DMS153 treated with DMSO at 0.1 percent for 48 hours (cell line): ENCODE measurements around the gene ABCG4.
"Not testable (repeated sequence)": the region's sequence is repeated elsewhere in the genome, so short reads cannot be mapped to it uniquely, and the experiment has no call there.

ENCODE experiments used
- DNase-seq: peaks from one replicate; lab custom pipeline; 2025; ENCODE audit not compliant: unreplicated experiment; lab: John Stamatoyannopoulos, UW

Gene ABCG4

DNA sequence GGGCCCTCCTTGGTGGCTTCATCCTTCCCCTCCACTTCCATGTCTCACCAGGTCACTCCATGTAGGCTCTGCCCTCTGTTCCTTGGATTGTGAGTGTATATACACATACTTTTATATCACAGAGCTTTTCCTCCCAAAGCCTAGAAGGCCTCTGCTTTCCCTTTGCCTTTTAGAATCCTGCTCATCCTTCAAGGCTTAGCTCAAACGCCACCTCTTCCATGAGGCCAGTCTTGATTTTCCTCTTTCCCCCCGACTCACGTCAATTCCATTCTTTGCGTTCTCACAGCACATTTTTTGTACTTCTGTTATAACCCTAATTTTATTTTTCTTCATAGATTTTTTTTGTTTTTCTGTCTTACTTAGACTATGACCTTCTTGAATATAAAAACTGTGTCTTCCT is 3.8 kb downstream of the ABCG4 start:
- no peak for DNase-seq

DNA sequence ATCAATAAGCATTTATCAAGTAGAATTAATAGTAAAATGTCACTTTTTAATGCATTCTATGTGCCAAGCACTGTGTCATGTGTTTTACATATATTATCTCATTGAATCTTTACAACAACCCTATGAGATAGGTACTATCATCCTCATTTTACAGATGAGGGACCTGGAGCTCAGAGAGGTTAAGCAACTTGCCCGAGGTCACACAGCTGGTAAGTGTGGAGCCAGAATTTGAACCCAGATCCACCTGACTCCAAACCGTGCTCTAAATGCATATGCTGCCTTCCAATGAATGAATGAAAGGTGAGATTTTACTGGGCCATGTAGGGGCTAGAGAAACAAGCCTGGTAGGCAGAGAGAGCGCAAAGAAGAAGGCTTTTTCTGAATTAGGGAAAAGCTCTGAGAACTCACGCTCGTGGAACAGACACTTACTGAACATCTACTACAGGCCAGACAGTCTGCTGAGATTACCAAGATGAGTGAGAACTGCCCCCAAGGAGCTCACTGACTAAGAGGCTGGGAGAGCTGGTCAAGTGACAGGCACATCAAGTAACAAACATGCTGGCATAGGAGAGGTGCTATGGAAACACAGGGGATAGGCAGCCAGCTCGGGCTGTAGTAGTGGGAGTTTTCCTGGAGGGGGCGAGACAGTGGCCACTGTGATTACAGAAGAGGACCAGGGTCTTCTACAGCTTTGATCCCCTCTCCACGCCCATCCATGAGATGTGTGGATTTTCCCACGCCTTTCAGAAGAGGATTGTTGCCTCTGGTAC is 4.4 kb downstream of the ABCG4 start:
- no peak for DNase-seq

DNA sequence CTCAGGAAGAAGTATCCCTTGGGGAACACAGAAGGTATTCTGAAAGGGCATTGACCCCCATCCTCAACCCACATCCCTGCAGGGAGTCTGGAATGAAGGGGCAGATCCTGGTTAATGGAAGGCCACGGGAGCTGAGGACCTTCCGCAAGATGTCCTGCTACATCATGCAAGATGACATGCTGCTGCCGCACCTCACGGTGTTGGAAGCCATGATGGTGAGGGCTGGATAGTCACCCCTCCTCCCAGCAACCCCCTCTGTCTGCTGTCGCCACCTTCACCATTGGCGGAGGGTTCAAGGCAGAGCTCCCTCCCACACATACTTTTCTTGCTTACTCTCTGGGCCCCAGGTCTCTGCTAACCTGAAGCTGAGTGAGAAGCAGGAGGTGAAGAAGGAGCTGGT is 5.3 kb downstream of the ABCG4 start:
- no peak for DNase-seq

DNA sequence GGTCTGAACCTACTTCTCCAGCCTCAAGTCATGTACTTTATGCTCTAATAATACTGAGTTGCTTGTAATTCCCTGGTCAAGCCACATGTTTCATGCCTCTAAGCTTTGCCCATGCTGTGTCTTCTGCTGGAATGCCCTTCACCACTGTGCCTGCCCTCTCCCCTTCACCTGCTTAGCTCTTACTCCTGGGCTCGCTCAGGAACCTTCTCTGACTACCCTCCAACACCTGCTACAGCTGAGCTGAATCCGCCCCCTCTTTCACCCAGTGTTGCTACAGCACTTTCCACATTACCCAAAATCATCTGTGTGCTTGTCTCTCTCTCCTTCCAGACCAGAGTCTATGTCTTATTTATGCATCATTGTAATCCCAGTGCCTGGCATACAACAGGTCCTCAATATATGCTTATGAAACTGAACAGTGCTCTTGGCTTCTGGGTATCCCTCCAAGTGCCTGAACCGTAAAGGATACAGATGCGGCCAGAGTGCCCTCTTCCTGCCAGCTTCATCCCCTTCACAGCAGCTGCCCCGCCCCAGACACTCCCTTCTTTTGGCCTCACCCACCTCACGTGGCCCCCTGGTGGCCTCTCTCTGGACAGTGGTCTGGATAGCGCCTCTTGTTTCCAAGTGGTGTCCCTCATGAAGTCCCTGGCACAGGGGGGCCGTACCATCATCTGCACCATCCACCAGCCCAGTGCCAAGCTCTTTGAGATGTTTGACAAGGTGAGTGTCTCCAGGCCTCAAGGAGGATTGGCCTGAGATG is 7.1 kb downstream of the ABCG4 start:
- no peak for DNase-seq

DNA sequence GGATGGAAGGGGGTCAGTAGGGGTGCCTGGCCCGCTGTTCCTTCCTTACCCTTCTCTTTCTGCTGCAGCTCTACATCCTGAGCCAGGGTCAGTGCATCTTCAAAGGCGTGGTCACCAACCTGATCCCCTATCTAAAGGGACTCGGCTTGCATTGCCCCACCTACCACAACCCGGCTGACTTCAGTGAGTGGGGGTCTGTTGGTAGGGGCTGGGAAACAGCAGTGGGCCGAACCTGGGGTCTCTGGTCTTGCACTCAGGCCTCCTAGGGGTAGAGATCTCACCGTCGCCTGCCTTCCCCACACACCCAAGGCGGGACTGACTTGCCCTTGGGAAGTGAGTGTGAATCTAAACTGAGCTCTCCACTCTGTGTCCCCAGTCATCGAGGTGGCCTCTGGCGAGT is 7.6 kb downstream of the ABCG4 start:
- DNase-seq = no peak

DNA sequence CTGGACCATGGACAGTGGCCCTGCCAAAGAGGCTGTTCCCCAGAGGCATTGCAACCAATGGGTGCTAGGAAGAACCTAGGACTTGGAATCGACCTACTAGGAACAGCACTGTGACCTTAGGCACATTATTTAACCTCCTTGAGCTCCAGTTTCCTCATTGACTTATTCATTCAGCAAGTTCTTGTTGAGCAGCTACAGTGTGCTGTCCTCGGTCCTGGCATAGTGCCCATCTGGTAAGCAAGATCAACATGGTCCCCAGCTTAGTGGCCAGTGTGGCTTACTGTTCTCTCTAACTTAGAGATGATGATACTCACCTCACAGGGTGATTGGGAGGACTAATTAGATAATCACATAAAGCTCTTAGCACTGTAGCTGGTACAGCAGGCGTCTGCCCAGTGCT is 8.2 kb downstream of the ABCG4 start:
- DNase-seq = no peak

DNA sequence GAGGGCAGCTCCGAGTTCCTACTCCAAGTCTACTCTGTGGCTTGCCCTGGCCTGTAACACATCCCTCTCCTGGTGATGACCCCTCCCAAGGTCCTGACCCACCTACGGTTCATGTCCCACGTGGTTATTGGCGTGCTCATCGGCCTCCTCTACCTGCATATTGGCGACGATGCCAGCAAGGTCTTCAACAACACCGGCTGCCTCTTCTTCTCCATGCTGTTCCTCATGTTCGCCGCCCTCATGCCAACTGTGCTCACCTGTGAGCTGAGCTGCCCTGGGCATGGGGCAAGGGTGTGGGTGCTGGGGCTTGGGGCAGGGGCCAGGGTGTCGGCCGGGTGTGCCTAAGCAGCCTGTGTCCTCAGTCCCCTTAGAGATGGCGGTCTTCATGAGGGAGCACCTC is 9.6 kb downstream of the ABCG4 start:
- DNase-seq = no peak

DNA sequence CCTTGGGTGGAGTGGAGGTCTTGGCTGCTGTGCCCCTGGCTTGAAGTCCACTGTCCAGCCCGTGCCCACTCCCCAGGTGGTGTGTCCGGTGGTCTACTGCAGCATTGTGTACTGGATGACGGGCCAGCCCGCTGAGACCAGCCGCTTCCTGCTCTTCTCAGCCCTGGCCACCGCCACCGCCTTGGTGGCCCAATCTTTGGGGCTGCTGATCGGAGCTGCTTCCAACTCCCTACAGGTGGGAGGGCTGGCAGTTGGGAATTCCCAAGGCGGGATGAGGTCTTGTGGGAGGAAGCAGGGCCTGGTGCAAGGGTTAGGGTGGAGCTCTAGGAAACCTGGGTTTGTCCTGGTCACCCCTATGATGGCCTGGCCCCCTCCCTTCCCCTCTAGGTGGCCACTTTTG is 11.3 kb downstream of the ABCG4 start:
- no peak for DNase-seq

DNA sequence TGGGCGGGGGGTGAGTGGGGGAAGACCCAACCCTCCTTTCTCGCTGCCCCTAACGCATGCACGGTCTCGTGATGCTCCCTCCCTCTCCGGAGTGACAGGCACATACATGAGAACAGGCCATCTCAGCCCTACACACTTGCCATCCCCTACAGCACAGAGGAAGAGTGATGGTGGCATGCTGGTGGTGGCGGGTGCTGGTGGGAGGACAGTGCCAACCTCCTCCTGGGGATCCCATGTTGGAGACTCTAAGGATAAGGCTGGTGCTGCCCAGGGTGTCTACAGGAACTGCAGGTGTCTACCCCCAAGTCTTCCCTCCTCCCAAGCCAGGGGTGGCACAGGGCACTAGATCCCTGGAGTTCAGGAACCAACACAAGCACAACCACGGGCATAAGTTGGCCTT is 13.0 kb downstream of the ABCG4 start:
- DNase-seq = no peak

DNA sequence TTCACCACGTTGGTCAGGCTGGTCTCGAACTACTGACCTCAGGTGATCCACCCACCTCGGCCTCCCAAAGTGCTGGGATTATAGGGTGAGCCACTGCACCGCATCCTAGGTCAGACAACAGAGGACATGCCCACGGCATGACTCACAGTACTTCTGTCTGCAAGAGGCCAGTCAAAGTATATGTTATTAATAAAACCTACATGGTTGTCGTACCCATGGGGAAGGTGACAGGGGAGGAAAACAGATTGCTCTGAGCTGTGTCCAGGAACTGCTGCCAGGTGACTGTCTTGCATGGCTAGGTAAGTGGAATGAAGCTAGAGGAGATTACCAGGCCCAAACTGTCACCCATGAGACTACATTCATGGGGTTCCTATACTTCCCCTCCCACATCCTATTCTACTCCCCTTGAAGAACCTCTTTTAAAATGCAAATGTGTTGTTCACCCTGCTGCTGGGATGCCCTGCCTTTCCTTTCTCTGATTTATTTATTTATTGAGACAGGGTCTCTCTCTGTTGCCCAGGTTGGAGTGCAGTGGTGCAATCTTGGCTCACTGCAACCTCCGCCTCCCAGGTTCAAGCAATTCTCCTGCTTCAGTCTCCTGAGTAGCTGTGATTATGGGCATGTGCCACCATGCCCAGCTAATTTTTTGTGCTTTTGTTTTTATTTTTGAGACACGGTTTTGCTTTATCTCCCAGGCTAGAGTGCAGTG is 17.7 kb downstream of the ABCG4 start:
- no peak for DNase-seq

DNA sequence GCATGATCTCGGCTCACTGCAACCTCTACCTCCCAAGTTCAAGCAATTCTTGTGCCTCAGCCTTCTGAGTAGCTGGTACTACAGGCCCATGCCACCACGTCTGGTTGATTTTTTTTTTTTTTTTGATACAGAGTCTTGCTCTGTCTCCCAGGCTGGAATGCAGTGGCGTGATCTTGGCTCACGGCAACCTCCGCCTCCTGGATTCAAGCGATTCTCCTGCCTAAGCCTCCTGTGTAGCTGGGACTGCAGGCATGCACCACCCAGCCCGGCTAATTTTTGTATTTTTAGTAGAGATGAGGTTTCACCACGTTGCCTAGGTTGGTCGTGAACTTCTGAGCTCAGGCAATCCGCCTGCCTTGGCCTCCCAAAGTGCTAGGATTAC is 18.2 kb downstream of the ABCG4 start:
- not testable (repeated sequence) for DNase-seq

DNA sequence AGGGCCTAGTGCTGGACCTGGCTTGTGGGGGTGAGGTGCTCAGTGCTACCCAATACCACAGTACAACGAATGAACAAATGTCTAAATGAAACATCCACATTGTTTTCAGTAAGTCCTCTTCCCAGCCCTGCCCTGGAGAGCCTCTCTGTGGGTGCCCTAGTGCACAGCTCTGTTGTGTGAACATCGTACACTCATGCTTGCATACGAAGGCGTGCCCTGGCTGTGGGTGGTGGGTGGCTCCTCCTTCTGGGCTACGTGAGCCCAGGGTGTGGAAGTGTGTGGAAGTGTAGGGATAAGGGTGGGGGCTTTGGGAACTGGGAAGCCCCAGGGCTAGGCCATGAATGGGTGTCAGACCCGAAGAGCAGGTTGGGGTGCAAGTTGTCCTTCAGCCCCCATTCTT is 19.1 kb downstream of the ABCG4 start:
- no peak for DNase-seq

DNA sequence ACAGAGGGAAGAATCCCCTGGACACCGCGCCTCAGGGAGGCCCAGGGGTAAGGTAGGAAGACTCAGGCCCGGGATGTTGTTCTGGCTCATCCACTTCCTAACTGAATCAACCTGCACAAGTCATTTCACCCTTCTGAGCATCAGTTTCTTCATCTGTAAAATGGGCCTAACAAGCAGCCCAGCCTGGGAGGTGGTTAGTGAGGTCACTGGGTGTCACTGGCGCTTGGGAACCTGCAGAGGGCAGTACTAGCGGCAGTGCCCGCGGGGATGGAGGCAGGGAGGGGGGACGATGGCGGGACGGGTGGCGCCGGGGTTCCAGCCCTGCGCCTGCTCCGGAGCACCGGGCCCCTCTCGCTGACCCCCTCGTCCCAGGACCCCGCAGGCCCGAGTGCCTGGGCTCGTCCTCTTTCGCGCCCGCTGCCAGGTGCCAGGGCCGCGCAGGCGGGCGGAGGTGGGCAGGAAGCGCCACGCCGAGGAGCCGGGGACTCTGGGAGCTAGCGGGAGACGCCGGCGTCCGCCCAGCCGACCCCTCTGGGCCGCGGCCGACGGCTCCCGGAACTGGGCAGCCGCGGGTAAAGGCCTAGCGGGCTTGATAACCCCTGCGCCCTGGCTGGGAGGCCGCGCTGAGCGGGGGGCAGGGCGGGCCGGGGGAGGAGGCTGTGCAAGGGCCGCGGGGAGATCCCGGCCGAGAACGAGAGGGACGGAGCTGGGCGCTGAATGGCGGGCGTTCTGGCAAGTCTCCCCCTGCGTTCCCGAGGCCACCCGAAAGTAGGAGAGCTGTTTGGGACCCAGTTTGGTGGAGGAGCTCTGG is 19.8 kb downstream of the ABCG4 start, which contains the start of gene NLRX1:
Gene NLRX1 (plus strand): TSS at position 255 of the 811 bp plus-strand sequence. CDS start 2,679 bp downstream, outside the sequence.
- peak; percentile 38 for DNase-seq

DNA sequence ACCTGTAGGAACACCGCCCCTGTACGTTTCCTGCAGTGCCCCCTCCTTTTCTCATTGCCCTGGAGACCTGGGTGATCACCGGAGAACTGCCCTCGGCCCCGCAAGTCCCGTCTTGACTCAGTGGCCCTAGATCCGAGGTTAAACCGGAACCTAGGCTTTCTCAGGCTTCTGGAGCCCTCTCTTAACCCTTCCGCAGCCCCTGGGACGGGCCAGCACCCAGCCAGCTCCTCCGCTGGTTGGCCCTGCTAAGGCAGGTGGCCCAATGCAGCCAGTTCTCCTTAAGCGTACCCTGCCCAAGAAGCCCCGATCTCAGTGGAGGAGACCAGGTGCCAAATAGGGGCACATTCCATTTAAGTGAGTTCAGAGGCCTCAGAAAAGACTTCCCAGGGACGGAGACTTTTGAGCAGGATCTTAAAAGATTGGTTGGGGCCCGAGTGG is 20.4 kb downstream of the ABCG4 start:
- no peak for DNase-seq

DNA sequence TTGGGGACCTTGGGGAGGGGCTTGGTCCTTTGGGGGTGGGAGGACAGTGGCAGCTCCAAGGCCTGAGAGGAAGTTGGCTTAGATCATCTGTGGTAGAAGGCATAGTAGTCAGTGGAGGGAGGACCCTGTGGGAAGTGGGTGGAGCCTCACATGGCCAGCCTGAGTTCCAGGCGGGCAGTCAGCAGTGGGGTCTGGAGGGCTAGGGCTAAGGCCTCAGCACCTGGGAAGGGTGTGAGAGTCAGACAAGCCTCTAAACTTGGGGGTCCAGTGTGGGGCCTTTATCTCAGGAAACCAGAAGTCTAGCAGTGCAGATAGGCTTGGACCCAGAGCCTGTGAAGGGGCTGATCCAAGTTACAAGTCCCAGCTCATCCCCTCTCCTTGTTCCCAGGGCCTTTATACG is 23.7 kb downstream of the ABCG4 start:
- no peak for DNase-seq

DNA sequence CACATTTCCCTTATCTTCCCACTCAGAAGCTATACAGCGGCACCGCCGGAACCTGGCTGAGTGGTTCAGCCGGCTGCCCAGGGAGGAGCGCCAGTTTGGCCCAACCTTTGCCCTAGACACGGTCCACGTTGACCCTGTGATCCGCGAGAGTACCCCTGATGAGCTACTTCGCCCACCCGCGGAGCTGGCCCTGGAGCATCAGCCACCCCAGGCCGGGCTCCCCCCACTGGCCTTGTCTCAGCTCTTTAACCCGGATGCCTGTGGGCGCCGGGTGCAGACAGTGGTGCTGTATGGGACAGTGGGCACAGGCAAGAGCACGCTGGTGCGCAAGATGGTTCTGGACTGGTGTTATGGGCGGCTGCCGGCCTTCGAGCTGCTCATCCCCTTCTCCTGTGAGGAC is 24.6 kb downstream of the ABCG4 start:
- DNase-seq = no peak

DNA sequence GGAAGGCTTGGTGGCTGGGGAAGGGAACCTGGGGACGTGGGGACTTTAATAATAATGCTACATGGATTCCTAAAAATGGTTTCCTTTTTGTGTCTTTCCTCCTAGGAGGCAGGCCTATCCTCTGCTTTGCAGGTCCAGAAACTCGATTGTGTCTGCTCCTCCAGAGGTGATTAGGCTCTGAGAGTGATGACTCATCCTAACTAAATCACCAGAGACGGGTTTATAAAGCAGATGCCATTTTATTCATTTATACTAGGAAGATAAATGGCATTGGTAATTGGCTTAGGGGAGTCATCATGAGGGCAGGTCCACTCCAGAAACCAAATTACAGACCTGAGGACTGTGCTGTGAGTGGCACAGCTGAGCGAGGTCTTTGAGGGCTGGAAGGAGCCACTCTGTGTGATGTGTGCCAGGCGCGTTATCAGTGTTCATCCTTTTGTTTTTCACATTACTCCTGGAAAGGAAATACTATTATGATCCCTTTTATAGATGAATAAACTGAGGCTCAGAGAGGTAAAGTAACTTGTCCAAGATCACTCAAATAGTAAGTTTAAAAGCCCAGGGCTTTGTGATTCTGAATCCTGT is 26.7 kb downstream of the ABCG4 start:
- DNase-seq = no peak

DNA sequence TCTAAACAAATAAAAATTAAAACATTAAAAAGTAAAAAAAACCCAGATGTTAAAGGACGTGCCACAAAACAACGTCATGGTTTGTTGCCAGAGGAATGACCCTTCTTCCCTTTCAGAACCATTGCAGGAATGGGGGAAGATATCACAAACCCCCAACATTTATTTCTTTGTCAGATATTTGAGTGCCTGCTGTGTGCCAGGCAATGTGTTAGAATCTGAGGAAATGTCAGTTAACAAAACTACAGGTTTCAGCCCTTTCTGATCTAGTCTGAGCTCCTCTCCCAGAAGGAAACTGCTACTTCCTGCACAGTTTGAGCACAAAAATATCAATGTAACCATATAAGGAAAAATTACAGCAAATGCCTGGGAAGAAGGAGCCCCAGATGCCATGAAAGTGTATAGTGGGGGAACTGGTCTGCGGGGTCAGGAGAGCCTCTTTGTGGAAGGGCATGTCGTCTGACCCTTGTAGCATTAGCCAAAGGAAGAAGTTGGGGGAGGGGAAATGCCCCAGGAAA is 29.4 kb downstream of the ABCG4 start:
- no peak for DNase-seq

DNA sequence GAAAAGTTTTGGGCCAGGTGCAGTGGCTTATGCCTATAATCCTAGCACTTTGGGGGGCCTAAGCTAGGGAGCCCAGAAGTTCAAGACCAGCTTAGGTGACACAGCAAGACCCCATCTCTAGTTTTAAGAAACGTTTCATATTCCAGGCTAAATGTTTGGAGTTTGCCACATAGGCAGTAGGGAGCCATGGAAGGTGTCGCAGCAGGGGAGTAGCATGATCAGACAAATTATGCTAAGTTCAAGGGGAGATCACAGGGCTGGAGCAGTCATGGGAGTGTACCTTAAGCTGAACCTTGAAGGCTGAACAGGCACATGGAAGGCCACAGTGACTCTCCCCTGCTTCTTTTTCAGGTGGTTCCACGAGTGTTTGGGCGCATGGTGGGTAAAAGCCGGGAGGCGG is 30.5 kb downstream of the ABCG4 start:
- DNase-seq = no peak

DNA sequence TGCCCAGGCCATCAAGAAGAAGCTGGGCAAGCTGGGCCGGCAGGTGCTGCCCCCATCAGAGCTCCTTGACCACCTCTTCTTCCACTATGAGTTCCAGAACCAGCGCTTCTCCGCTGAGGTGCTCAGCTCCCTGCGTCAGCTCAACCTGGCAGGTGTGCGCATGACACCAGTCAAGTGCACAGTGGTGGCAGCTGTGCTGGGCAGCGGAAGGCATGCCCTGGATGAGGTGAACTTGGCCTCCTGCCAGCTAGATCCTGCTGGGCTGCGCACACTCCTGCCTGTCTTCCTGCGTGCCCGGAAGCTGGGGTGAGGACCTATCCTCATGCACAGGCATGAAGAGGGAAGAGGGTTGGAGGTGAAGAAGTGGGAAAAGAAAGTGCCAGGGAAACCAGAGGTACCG is 31.1 kb downstream of the ABCG4 start:
- DNase-seq = peak; percentile 89
